CD4-positive, alpha-beta T cell treated with Interleukin-6 for 4 hours (primary cell): ENCODE data around the gene CCDC74B.
"Not testable (repeated sequence)": the region's sequence is repeated elsewhere in the genome, so short reads cannot be mapped to it uniquely, and the experiment has no call there.

Experiments used
- DNase-seq: peaks from one replicate; pipeline ENCODE4 v3.0.0-alpha.2; 2020; ENCODE audit warnings: mixed read lengths

Gene CCDC74B

GRCh38 chr2:130165293-130166016, 20.5 kb upstream of the CCDC74B start:
- no peak for DNase-seq

- DNase-seq, result no peak
Observed at GRCh38 chr2:130162968-130163367, 18.1 kb upstream of the CCDC74B start.

- DNase-seq, result not testable (repeated sequence)
Observed at GRCh38 chr2:130162486-130162885, 17.6 kb upstream of the CCDC74B start.

GRCh38 chr2:130160838-130161705, 16.2 kb upstream of the CCDC74B start:
- DNase-seq, result not testable (repeated sequence)

- DNase-seq, result no peak
Observed at GRCh38 chr2:130160131-130160530, 15.2 kb upstream of the CCDC74B start.

- DNase-seq, result not testable (repeated sequence)
Observed at GRCh38 chr2:130159376-130159775, 14.5 kb upstream of the CCDC74B start.

GRCh38 chr2:130158631-130159030, 13.7 kb upstream of the CCDC74B start:
- DNase-seq, result no peak

- not testable (repeated sequence) for DNase-seq
Observed at GRCh38 chr2:130157825-130158514, 13.1 kb upstream of the CCDC74B start.

- DNase-seq, result not testable (repeated sequence)
Observed at GRCh38 chr2:130157354-130157753, 12.4 kb upstream of the CCDC74B start.

GRCh38 chr2:130156624-130157004, 11.7 kb upstream of the CCDC74B start:
- DNase-seq, result no peak

GRCh38 chr2:130155956-130156623, 11.2 kb upstream of the CCDC74B start:
- DNase-seq, result peak; percentile 17

- DNase-seq, result no peak
Observed at GRCh38 chr2:130154773-130155765, 10.2 kb upstream of the CCDC74B start.

GRCh38 chr2:130154423-130154770, 9.5 kb upstream of the CCDC74B start:
- not testable (repeated sequence) for DNase-seq

GRCh38 chr2:130153721-130154422, 9.0 kb upstream of the CCDC74B start:
- not testable (repeated sequence) for DNase-seq

GRCh38 chr2:130152816-130153595, 8.1 kb upstream of the CCDC74B start:
- no peak for DNase-seq

GRCh38 chr2:130152136-130152815, 7.4 kb upstream of the CCDC74B start:
- not testable (repeated sequence) for DNase-seq

- not testable (repeated sequence) for DNase-seq
Observed at GRCh38 chr2:130151145-130151512, 6.2 kb upstream of the CCDC74B start.

GRCh38 chr2:130150181-130151144, 5.6 kb upstream of the CCDC74B start:
- no peak for DNase-seq
